Measurements from ENCODE around the gene FKBP9.

DNA sequence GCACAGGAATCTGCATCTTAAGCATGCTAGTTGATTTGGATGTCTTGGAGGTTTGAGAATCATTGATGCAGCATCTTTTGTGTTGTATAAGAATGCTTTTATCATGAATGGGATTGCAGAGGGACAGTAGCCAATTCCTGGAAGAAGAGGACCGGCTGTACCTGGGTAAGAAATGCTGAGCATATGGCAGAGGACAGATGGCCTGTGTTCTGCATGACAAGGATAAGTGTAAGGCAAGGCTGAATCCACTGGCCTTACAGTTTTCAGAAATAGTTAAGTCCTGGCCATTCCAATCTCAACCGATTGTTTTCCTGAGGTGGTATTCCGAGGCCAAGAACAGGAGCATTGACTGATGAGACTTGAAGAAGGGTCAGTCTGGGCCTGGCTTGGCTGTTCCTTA is 41.2 kb upstream of the FKBP9 start:
- TF ChIP-seq POLR2AphosphoS5 (IDR thresholded peaks at IDR 0.05; ENCODE audit: low read depth, low read length) (no peak), EZH2 (IDR thresholded peaks at IDR 0.05; ENCODE audit: low read depth, low read length, severe bottlenecking) (no peak), CHD2 (IDR thresholded peaks at IDR 0.05; ENCODE audit: low read length) (no peak), TAF1 (IDR thresholded peaks at IDR 0.05; ENCODE audit: low read depth, low read length) (no peak)
- TF ChIP-seq, protein P1, sequence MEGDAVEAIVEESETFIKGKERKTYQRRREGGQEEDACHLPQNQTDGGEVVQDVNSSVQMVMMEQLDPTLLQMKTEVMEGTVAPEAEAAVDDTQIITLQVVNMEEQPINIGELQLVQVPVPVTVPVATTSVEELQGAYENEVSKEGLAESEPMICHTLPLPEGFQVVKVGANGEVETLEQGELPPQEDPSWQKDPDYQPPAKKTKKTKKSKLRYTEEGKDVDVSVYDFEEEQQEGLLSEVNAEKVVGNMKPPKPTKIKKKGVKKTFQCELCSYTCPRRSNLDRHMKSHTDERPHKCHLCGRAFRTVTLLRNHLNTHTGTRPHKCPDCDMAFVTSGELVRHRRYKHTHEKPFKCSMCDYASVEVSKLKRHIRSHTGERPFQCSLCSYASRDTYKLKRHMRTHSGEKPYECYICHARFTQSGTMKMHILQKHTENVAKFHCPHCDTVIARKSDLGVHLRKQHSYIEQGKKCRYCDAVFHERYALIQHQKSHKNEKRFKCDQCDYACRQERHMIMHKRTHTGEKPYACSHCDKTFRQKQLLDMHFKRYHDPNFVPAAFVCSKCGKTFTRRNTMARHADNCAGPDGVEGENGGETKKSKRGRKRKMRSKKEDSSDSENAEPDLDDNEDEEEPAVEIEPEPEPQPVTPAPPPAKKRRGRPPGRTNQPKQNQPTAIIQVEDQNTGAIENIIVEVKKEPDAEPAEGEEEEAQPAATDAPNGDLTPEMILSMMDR (IDR thresholded peaks at IDR 0.05; ENCODE audit: control extremely low read depth in 1 of 3, insufficient read depth in 1 of 3, low read depth in 1 of 3, low read length in 3 of 3), result no peak

Data from H1 (cell line).